Kasumi-1 (cell line): Measurements from ENCODE around the gene TRMT11.

Experiments
- DNase-seq, 2 experiments: peaks; one replicate each; lab custom pipeline; 2025; lab: John Stamatoyannopoulos, UW

The TRMT11 gene

GRCh38 chr6:126076992-126077664, 90.8 kb downstream of the TRMT11 start:
- no peak for DNase-seq

DNA sequence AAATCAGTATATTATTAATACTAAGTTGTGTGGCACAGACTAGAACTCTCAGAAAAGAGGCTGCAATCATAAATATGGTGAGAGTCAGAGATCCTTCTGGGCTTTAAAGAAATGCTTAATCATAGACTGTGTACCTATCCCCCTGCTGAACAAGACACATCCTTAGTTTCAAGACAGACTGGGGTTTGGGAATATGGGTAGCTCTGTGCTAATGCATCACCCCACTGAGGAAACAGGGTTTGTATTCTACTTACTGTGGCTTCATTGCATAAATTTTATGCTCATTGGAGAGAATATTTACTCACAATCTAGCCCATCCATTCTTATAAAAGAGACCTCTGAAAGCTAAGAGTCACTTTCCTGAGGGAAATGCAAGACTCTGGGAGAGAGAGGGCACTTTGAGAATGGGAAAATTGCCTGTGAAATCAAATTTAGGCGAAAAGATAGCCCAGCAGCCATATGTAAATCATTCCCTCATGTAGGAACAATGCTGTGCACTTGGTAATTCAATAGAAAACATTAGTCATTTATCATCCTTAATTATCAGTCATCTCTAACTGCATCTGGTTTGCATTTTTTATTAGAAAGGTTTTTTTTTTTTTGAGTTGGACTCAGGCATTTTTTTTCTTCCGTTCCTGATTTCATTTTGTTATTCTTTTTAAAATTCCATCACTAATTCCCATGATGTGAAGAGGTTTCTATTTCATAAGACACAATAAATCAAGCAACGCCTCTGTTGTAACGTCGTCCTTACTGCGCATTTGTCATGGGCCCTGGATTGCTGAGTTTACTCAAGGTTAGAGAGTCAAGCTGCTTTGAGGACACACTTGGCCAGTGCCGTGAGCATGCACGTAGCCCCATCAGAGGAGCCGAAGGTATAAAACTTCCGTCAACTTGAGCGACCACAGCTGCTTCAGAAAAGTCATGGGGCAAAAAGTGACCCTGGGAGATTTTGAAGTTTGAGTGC, 91.8 kb downstream of the TRMT11 start:
- no peak for DNase-seq

GRCh38 chr6:126083875-126084274, 97.5 kb downstream of the TRMT11 start:
- no peak for DNase-seq

DNA sequence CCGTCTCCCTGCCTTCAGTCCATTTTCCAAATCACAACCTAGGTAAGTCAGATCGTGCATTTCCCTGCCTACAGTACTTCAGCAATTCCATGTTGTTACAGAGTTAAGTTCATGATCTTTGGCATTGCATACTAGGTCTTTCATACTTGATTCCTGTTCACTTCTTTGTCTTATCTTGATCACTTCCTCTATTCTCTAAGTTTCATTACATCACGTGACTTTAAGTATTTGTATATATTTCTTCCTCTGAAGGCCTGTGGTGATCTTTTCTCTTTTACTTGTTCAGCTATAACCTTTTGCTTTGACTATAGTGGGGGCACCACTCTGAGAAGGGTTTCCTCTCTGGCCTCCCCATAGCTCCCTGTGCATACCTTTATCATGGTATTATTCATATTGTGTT, 100.2 kb downstream of the TRMT11 start:
- peak; percentile 17 to 46 for DNase-seq
